ENCODE results near the gene NTNG1.

DNA sequence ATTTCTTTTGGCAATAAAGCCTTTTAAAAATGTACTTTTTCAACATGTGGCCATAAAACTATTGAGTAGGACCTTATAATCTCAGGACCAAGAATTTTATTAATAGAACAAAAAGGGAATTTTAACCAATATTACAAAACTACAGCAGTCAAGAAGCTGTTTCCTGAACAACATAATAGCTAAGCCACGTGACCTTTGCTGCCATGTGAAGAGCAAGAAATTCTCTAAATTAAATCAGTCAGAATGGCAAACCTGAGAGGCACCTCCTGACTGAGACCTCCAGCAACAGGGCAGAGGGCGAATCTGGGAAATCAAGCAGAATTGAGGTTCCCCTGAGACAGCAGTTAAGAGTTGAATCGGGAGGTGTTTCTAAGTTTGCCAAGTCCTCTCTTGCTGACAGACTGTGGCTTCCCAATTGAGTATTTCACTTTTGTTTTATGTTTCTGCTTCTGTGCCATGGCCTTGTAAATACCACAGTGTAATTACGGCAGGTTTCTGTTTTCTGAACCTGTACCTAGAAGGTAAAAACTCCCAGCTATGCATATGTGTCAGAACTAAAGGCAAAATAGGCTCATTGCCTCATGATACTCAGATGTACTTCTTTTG lies 358.4 kb downstream of the NTNG1 start:
- TF ChIP-seq SUZ12 (IDR thresholded peaks at IDR 0.05): no peak
- TF ChIP-seq TARDBP (IDR thresholded peaks at IDR 0.05): no peak
- no peak for TF ChIP-seq NFRKB (IDR thresholded peaks at IDR 0.05)
- no peak for TF ChIP-seq SP1 (IDR thresholded peaks at IDR 0.05)
- no peak for TF ChIP-seq HDGF (IDR thresholded peaks at IDR 0.05; ENCODE audit: borderline replicate concordance)
- TF ChIP-seq ELF4 (IDR thresholded peaks at IDR 0.05): no peak

All from HEK293T (cell line).